Breast epithelium (tissue), 4 donors: ENCODE measurements around the gene ENTPD3. TPM values are rescaled to one million over a fixed set of nuclear protein-coding genes. Genes with fewer than 3 reads are reported as not detected.

ENCODE experiments used
- DNase-seq, 2 donors: peaks; one replicate each; pipeline ENCODE4 v3.0.0-alpha.2; 2019; ENCODE audit warnings: low spot score in 2 of 2
- H3K27ac ChIP-seq, 2 donors: fragments of 200-600 bp; sonication (generic) in 1 of 2; one replicate each; pipeline ENCODE4 v1.5.1; 2016 to 2019; ENCODE audit warnings: mild to moderate bottlenecking in 1 of 2
- H3K27me3 ChIP-seq, 2 donors: fragments of 200-600 bp; sonication (generic) in 1 of 2; one replicate each; pipeline versions ENCODE4 v1.5.1 to v1.6.0; 2017 to 2019; ENCODE audit warnings: control low read depth in 1 of 2, mild to moderate bottlenecking in 1 of 2
- H3K36me3 ChIP-seq: fragments of 200-600 bp; one replicate; pipeline ENCODE4 v1.5.1; 2019
- H3K4me1 ChIP-seq, 2 donors: fragments of 200-600 bp; sonication (generic); one replicate each; pipeline ENCODE4 v1.5.1; 2016 to 2019; ENCODE audit warnings: control low read depth in 1 of 2
- H3K4me3 ChIP-seq, 3 donors: fragments of 200-600 bp; sonication (generic); 1 replicate in 2 of 3; 2 replicates in 1 of 3; pipeline ENCODE4 v1.5.1; 2016 to 2019; ENCODE audit warnings: mild to moderate bottlenecking in 3 of 3, moderate library complexity in 2 of 3
- H3K9me3 ChIP-seq, 2 donors: fragments of 200-600 bp; sonication (generic) in 1 of 2; one replicate each; pipeline ENCODE4 v1.5.1; 2016 to 2019; ENCODE audit warnings: control low read depth in 1 of 2
- POLR2A ChIP-seq: fragments of 450-650 bp; IDR thresholded peaks from one replicate; pipeline ENCODE4 v1.6.1; 2016; ENCODE audit warnings: antibody characterized with exemption, mild to moderate bottlenecking, moderate library complexity
- POLR2AphosphoS5 ChIP-seq, 3 donors: sonication (generic); formaldehyde crosslinking; IDR thresholded peaks; one replicate each; pipeline ENCODE4 v1.6.1; 2017; ENCODE audit warnings: antibody characterized with exemption in 3 of 3
- intact Hi-C: fragments of 100-400 bp; cut with DNase I; formaldehyde crosslinking; loops from one replicate; pipeline ENCODE4 v1.15.1; 2023; ENCODE audit warnings: low total_unique reads
- total RNA-seq, 3 donors: library from RNA; depleted of rRNA; stranded (reverse); fragments of >200 nt; gene quantifications; one replicate each; pipeline ENCODE4 v1.1.0, GENCODE V29; 2016
- TF ChIP-seq, protein P1 (sequence below), 3 donors: fragments of 450-650 bp; IDR thresholded peaks; one replicate each; pipeline ENCODE4 v1.5.1; 2016 to 2017; ENCODE audit warnings: antibody characterized with exemption in 3 of 3, mild to moderate bottlenecking in 3 of 3, moderate library complexity in 3 of 3

The ENTPD3 gene
- total RNA-seq, 3 donors from 2014 or later = 1.4 to 7.5 (median 1.5) TPM

GRCh38 chr3:40422861-40423260, 35.9 kb downstream of the ENTPD3 start:
- DNase-seq = no peak
- Histone ChIP-seq H3K27ac (no peak overlapping the region), H3K36me3 (no peaks in the 10 kb centered on the region), H3K4me1 (no peaks in the 10 kb centered on the region), H3K9me3 (no peaks in the 10 kb centered on the region), H3K27me3 (no peaks in the 10 kb centered on the region), H3K4me3 (no peak overlapping the region)
- TF ChIP-seq, protein P1, sequence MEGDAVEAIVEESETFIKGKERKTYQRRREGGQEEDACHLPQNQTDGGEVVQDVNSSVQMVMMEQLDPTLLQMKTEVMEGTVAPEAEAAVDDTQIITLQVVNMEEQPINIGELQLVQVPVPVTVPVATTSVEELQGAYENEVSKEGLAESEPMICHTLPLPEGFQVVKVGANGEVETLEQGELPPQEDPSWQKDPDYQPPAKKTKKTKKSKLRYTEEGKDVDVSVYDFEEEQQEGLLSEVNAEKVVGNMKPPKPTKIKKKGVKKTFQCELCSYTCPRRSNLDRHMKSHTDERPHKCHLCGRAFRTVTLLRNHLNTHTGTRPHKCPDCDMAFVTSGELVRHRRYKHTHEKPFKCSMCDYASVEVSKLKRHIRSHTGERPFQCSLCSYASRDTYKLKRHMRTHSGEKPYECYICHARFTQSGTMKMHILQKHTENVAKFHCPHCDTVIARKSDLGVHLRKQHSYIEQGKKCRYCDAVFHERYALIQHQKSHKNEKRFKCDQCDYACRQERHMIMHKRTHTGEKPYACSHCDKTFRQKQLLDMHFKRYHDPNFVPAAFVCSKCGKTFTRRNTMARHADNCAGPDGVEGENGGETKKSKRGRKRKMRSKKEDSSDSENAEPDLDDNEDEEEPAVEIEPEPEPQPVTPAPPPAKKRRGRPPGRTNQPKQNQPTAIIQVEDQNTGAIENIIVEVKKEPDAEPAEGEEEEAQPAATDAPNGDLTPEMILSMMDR (IDR thresholded peaks at IDR 0.05) = no peak
- TF ChIP-seq POLR2A (no peak), POLR2AphosphoS5 (IDR thresholded peaks at IDR 0.05) (no peak)
- intact Hi-C loops = no loop called here

GRCh38 chr3:40427045-40427669, 40.2 kb downstream of the ENTPD3 start:
- no peaks in the 10 kb centered on the region for H3K36me3 ChIP-seq
- DNase-seq = no peak
- H3K27me3 ChIP-seq = no peaks in the 10 kb centered on the region
- intact Hi-C loops = no loop called here
- TF ChIP-seq, protein P1 (IDR thresholded peaks at IDR 0.05) = no peak
- TF ChIP-seq POLR2AphosphoS5 (IDR thresholded peaks at IDR 0.05) = no peak
- no peak for TF ChIP-seq POLR2A
- no peak overlapping the region for H3K27ac ChIP-seq
- H3K4me1 ChIP-seq = no peaks in the 10 kb centered on the region
- H3K4me3 ChIP-seq = no peak overlapping the region
- H3K9me3 ChIP-seq = no peaks in the 10 kb centered on the region

DNA sequence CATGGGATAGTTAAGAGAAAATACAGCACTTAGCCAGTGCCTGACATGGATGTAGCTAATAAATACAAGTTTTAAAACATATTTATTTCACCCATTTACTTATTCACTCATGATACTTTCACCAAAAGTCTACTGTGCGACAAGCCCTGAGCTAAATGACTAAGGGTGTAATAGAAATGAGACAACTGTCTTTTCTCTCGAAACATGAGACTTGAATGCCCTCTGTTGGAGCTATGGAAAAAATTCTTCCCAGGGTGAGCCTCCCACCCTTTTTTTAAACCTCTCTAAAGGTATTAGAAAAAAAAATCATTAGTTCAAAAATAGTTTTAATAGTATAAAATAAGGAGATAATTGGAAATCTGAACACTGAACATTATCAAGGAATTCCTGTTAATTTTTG, 45.8 kb downstream of the ENTPD3 start:
- no peak for DNase-seq
- intact Hi-C loops = no loop called here
- Histone ChIP-seq H3K27me3 (no peaks in the 10 kb centered on the region), H3K9me3 (no peaks in the 10 kb centered on the region), H3K4me1 (no peaks in the 10 kb centered on the region), H3K27ac (no peak overlapping the region), H3K4me3 (no peak overlapping the region), H3K36me3 (no peaks in the 10 kb centered on the region)
- TF ChIP-seq POLR2AphosphoS5 (IDR thresholded peaks at IDR 0.05) = no peak
- TF ChIP-seq, protein P1 (IDR thresholded peaks at IDR 0.05) = no peak
- TF ChIP-seq POLR2A = no peak

- H3K4me3 ChIP-seq = no peak overlapping the region
- no peaks in the 10 kb centered on the region for H3K36me3 ChIP-seq
- TF ChIP-seq, protein P1 (IDR thresholded peaks at IDR 0.05) = no peak
- TF ChIP-seq POLR2A = no peak
- H3K4me1 ChIP-seq = no peaks in the 10 kb centered on the region
- no peaks in the 10 kb centered on the region for H3K9me3 ChIP-seq
- intact Hi-C loops = no loop called here
- DNase-seq = no peak
- no peak overlapping the region for H3K27ac ChIP-seq
- H3K27me3 ChIP-seq = no peaks in the 10 kb centered on the region
Measured at GRCh38 chr3:40437889-40438288, 50.9 kb downstream of the ENTPD3 start.

DNA sequence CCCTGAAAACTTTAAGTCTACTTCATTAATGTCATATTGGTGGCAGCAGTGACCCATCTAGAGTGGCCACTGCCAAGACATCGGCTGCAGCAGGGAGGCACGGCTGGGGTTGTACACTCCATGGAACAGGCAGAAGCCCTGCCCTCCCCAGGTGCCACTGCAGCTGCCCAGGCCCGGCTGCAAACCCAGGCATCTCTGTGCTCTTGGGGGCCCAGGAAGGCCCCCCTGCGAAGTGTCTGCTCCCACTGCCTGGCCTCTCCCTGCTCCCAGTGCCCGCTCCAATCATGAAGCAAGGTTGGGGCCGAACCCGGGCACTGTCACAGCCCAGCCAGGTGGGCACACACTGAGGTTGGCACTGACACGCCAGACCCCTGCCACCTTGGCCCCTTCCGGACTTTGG, 58.1 kb downstream of the ENTPD3 start:
- H3K4me3 ChIP-seq = no peak overlapping the region
- TF ChIP-seq POLR2AphosphoS5 (IDR thresholded peaks at IDR 0.05) (no peak), POLR2A (no peak)
- TF ChIP-seq, protein P1 (IDR thresholded peaks at IDR 0.05) = no peak
- H3K9me3 ChIP-seq = no peaks in the 10 kb centered on the region
- no peaks in the 10 kb centered on the region for H3K4me1 ChIP-seq
- H3K27me3 ChIP-seq = no peaks in the 10 kb centered on the region
- no peak overlapping the region for H3K27ac ChIP-seq
- intact Hi-C loops = no loop called here
- no peaks in the 10 kb centered on the region for H3K36me3 ChIP-seq
- DNase-seq = no peak
